CD4-positive, alpha-beta T cell (primary cell): ENCODE results near the gene KYNU. TPM values are rescaled to one million over a fixed set of nuclear protein-coding genes. Genes with fewer than 3 reads are reported as not detected.

Experiments
- ATAC-seq: fragments of 200-7000 bp; cut with Tn5 transposase; one replicate; pipeline ENCODE4 v1.10.0; 2022; ENCODE audit warnings: mild to moderate bottlenecking; ENCODE audit not compliant: poor library complexity
- CTCF ChIA-PET: fragments of 350-600 bp; sonication (Branson Sonifier 250); formaldehyde crosslinking; loops from one replicate; lab custom pipeline; 2021; ENCODE audit warnings: antibody characterized with exemption, inconsistent platforms; lab: Charles Lee
- POLR2A ChIA-PET: fragments of 350-600 bp; sonication (Branson Sonifier 250); formaldehyde crosslinking; loops from one replicate; lab custom pipeline; 2021; ENCODE audit warnings: antibody characterized with exemption, inconsistent platforms; lab: Charles Lee
- DNase-seq, 14 experiments: peaks; one replicate each; pipeline ENCODE4 v3.0.0-alpha.2; 2013 to 2020; ENCODE audit warnings: mixed read lengths in 2 of 14
- H3K27ac ChIP-seq, 2 donors: one replicate each; pipeline versions ENCODE4 v1.5.1 to v1.7.0; 2013; ENCODE audit warnings: low read length in 2 of 2, low read depth in 1 of 2, mild to moderate bottlenecking in 1 of 2
- H3K27me3 ChIP-seq, 2 experiments: 1 replicate in 1 of 2; 2 replicates in 1 of 2; pipeline versions ENCODE4 v1.6.1 to v1.7.0; 2013; ENCODE audit warnings: low read length in 2 of 2, control low read depth in 1 of 2, mild to moderate bottlenecking in 1 of 2, moderate library complexity in 1 of 2; ENCODE audit not compliant: insufficient read depth in 2 of 2, control insufficient read depth in 1 of 2
- H3K36me3 ChIP-seq: one replicate; pipeline ENCODE4 v1.6.1; 2013; ENCODE audit warnings: low read length, control low read depth; ENCODE audit not compliant: insufficient read depth
- H3K4me1 ChIP-seq: one replicate; pipeline ENCODE4 v1.6.1; 2013; ENCODE audit warnings: low read length, control low read depth; ENCODE audit not compliant: insufficient read depth
- H3K4me3 ChIP-seq: one replicate; pipeline ENCODE4 v1.5.1; 2013; ENCODE audit warnings: mild to moderate bottlenecking, low read length, moderate library complexity
- H3K9me3 ChIP-seq, 2 experiments: 1 replicate in 1 of 2; 2 replicates in 1 of 2; pipeline versions ENCODE4 v1.6.1 to v1.7.0; 2013; ENCODE audit warnings: low read length in 2 of 2, mild to moderate bottlenecking in 2 of 2, control low read depth in 1 of 2, moderate library complexity in 1 of 2; ENCODE audit not compliant: control insufficient read depth in 1 of 2, insufficient read depth in 1 of 2
- H3K27ac Mint-ChIP-seq: one replicate; pipeline ENCODE4 v1.8.0; 2020; ENCODE audit warnings: mixed read lengths
- H3K27me3 Mint-ChIP-seq: one replicate; pipeline ENCODE4 v1.8.0; 2021; ENCODE audit warnings: mixed read lengths
- H3K36me3 Mint-ChIP-seq: one replicate; pipeline ENCODE4 v1.8.0; 2021; ENCODE audit warnings: low read depth, mixed read lengths
- H3K4me1 Mint-ChIP-seq: one replicate; pipeline ENCODE4 v1.8.0; 2021; ENCODE audit warnings: low read depth, mixed read lengths
- H3K4me3 Mint-ChIP-seq: one replicate; pipeline ENCODE4 v1.8.0; 2020; ENCODE audit warnings: mild to moderate bottlenecking, mixed read lengths
- H3K9me3 Mint-ChIP-seq: one replicate; pipeline ENCODE4 v1.8.0; 2020; ENCODE audit warnings: mixed read lengths
- CTCF ChIP-seq: fragments of 200-600 bp; IDR thresholded peaks from one replicate; pipeline ENCODE4 v1.8.0; 2022; ENCODE audit warnings: antibody characterized with exemption, mild to moderate bottlenecking
- intact Hi-C, 2 experiments: fragments of 100-400 bp; cut with DNase I in 1 of 2; cut with micrococcal nuclease in 1 of 2; formaldehyde crosslinking; loops; one replicate each; pipeline versions ENCODE4 v1.15.1 to v1.9.0; 2023 to 2025; cut with DNase I, micrococcal nuclease
- total RNA-seq, 174 experiments: library from RNA in 2 of 174; stranded (reverse) in 2 of 174; gene quantifications; one replicate each; pipeline ENCODE4 v1.2.3 and lab custom pipeline; 2021 to 2026

Gene KYNU
- total RNA-seq, 2 experiments from 2014 or later = 0.38 to 0.50 TPM

- TF ChIP-seq CTCF = no peak
- no peaks in the 10 kb centered on the region for H3K4me1 Mint-ChIP-seq
- Histone ChIP-seq H3K4me3 (no peak overlapping the region), H3K4me1 (no peaks in the 10 kb centered on the region), H3K36me3 (no peaks in the 10 kb centered on the region), H3K27ac (no peak overlapping the region), H3K9me3 (peaks cover 0 to 4% of the 10 kb centered on the region in 2 experiments), H3K27me3 (no peaks in the 10 kb centered on the region)
- H3K27ac Mint-ChIP-seq = no peak overlapping the region
- H3K4me3 Mint-ChIP-seq = no peak overlapping the region
- POLR2A ChIA-PET = no interaction called here
- H3K36me3 Mint-ChIP-seq = no peaks in the 10 kb centered on the region
- ATAC-seq = no peak
- no peaks in the 10 kb centered on the region for H3K9me3 Mint-ChIP-seq
- intact Hi-C loops = no loop called here
- CTCF ChIA-PET = no interaction called here
- H3K27me3 Mint-ChIP-seq = no peaks in the 10 kb centered on the region
- no peak for DNase-seq
These were observed 20.0 kb upstream of the KYNU start for GRCh38 chr2:142857256-142858164.

GRCh38 chr2:142858961-142859360 is 18.5 kb upstream of the KYNU start:
- CTCF ChIA-PET = no interaction called here
- TF ChIP-seq CTCF = no peak
- DNase-seq (no peak), ATAC-seq (no peak)
- Mint-ChIP-seq H3K9me3 (no peaks in the 10 kb centered on the region), H3K36me3 (no peaks in the 10 kb centered on the region), H3K4me1 (no peaks in the 10 kb centered on the region), H3K27ac (no peak overlapping the region), H3K4me3 (no peak overlapping the region), H3K27me3 (no peaks in the 10 kb centered on the region)
- Histone ChIP-seq H3K9me3 (peaks cover 0 to 4% of the 10 kb centered on the region in 2 experiments), H3K36me3 (no peaks in the 10 kb centered on the region), H3K27ac (no peak overlapping the region), H3K27me3 (no peaks in the 10 kb centered on the region), H3K4me1 (no peaks in the 10 kb centered on the region), H3K4me3 (no peak overlapping the region)
- intact Hi-C loops = no loop called here
- POLR2A ChIA-PET = no interaction called here

GRCh38 chr2:142862299-142862698 is 15.2 kb upstream of the KYNU start:
- TF ChIP-seq CTCF = no peak
- no peak for DNase-seq
- no peaks in the 10 kb centered on the region for H3K4me1 Mint-ChIP-seq
- Histone ChIP-seq H3K4me1 (no peaks in the 10 kb centered on the region), H3K9me3 (no peaks in the 10 kb centered on the region), H3K27me3 (no peaks in the 10 kb centered on the region), H3K36me3 (no peaks in the 10 kb centered on the region), H3K27ac (no peak overlapping the region), H3K4me3 (no peak overlapping the region)
- no peaks in the 10 kb centered on the region for H3K27me3 Mint-ChIP-seq
- no peak overlapping the region for H3K4me3 Mint-ChIP-seq
- ChIA-PET CTCF (no interaction called here), POLR2A (no interaction called here)
- no peaks in the 10 kb centered on the region for H3K9me3 Mint-ChIP-seq
- intact Hi-C loops = no loop called here
- H3K36me3 Mint-ChIP-seq = no peaks in the 10 kb centered on the region
- ATAC-seq = no peak
- no peak overlapping the region for H3K27ac Mint-ChIP-seq
